22Rv1 (cell line): ENCODE data around the gene AMIGO2.

Experiments
- ZFX ChIP-seq: fragments of 450-650 bp; IDR thresholded peaks from 2 replicates; pipeline ENCODE4 v1.6.1; 2017; ENCODE audit warnings: antibody characterized with exemption, borderline replicate concordance
- TF ChIP-seq, protein P1 (sequence below): fragments of 450-650 bp; IDR thresholded peaks from 2 replicates; pipeline ENCODE4 v1.5.1; 2017; ENCODE audit warnings: mild to moderate bottlenecking

DNA sequence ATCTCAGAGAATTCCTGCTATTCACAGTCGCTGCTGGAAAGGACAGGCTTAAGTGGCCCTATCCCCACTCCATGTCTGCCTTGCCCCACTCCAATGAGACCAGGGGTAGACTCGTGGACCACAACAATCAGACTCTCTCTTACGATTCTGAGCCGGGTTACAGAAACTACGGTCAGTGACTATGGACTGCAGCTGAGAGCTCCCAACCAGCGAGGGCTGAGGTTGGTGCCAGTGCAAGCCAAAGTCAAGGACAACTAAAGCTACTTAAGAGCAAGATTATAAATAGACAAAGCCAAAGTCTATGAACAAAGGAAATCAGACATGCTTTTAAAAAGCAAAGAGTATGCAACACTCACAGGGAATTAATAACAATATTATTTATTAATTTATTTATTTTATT, 18.3 kb upstream of the AMIGO2 start:
- TF ChIP-seq, protein P1, sequence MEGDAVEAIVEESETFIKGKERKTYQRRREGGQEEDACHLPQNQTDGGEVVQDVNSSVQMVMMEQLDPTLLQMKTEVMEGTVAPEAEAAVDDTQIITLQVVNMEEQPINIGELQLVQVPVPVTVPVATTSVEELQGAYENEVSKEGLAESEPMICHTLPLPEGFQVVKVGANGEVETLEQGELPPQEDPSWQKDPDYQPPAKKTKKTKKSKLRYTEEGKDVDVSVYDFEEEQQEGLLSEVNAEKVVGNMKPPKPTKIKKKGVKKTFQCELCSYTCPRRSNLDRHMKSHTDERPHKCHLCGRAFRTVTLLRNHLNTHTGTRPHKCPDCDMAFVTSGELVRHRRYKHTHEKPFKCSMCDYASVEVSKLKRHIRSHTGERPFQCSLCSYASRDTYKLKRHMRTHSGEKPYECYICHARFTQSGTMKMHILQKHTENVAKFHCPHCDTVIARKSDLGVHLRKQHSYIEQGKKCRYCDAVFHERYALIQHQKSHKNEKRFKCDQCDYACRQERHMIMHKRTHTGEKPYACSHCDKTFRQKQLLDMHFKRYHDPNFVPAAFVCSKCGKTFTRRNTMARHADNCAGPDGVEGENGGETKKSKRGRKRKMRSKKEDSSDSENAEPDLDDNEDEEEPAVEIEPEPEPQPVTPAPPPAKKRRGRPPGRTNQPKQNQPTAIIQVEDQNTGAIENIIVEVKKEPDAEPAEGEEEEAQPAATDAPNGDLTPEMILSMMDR, result no peak
- TF ChIP-seq ZFX, result no peak
